Choroid plexus epithelial cell (primary cell): ENCODE data around the gene HSPG2.

Experiments used
- DNase-seq: peaks from one replicate; pipeline ENCODE4 v3.0.0-alpha.2; 2010; ENCODE audit warnings: low read depth
- H3K4me3 ChIP-seq: 2 replicates; pipeline ENCODE4 v1.5.1; 2011; ENCODE audit warnings: low read depth, mild to moderate bottlenecking, control low read depth, low read length, moderate library complexity
- TF ChIP-seq, protein P1 (sequence below): conservative IDR thresholded peaks from 2 replicates; pipeline ENCODE4 v1.5.1; 2011; ENCODE audit warnings: low read depth, mild to moderate bottlenecking, control low read depth, inconsistent platforms, low read length, moderate library complexity

HSPG2 gene

DNA sequence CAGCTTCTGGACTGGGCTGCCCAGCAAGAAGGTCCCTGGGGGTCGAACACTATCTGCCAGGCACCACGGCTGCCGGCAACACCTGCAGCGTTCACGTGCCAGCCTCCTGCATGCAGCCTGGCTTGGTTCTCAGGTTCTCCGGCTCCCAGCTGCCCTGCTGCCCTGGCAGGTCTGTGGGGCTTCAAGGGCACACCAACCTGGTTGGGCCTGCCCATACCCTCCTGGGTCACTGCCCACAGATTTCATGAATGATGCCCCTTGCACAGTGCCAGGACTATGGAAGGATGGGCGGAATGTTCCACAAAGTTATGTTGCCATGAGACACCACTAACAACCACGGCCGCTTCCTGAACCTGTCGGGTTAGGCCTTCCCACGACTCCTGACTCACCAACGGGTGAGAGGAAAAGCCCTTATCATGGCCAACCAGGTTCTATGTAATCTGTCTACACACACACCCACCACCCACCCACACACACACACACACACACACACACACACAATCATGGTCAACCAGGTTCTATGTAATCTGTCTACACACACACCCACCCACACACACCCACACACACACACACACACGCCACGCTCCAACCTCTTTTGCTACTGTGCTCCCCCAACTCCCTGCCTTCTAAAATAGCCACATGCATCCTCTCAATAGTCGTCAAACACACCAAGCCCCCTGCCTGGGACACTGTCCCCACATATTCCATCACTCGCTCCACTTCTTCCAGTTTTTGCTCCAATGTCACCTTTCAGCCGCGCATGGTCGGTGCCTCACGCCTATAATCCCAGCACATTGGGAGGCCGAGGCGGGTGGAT lies 32.2 kb downstream of the HSPG2 start:
- H3K4me3 ChIP-seq: no peak overlapping the region
- TF ChIP-seq, protein P1, sequence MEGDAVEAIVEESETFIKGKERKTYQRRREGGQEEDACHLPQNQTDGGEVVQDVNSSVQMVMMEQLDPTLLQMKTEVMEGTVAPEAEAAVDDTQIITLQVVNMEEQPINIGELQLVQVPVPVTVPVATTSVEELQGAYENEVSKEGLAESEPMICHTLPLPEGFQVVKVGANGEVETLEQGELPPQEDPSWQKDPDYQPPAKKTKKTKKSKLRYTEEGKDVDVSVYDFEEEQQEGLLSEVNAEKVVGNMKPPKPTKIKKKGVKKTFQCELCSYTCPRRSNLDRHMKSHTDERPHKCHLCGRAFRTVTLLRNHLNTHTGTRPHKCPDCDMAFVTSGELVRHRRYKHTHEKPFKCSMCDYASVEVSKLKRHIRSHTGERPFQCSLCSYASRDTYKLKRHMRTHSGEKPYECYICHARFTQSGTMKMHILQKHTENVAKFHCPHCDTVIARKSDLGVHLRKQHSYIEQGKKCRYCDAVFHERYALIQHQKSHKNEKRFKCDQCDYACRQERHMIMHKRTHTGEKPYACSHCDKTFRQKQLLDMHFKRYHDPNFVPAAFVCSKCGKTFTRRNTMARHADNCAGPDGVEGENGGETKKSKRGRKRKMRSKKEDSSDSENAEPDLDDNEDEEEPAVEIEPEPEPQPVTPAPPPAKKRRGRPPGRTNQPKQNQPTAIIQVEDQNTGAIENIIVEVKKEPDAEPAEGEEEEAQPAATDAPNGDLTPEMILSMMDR: no peak
- DNase-seq: peak; percentile 94

GRCh38 chr1:21904454-21904703 lies 32.7 kb downstream of the HSPG2 start:
- DNase-seq: no peak
- TF ChIP-seq, protein P1: no peak
- no peak overlapping the region for H3K4me3 ChIP-seq

GRCh38 chr1:21903638-21904453 lies 33.3 kb downstream of the HSPG2 start:
- no peak overlapping the region for H3K4me3 ChIP-seq
- DNase-seq: no peak
- TF ChIP-seq, protein P1: no peak

DNA sequence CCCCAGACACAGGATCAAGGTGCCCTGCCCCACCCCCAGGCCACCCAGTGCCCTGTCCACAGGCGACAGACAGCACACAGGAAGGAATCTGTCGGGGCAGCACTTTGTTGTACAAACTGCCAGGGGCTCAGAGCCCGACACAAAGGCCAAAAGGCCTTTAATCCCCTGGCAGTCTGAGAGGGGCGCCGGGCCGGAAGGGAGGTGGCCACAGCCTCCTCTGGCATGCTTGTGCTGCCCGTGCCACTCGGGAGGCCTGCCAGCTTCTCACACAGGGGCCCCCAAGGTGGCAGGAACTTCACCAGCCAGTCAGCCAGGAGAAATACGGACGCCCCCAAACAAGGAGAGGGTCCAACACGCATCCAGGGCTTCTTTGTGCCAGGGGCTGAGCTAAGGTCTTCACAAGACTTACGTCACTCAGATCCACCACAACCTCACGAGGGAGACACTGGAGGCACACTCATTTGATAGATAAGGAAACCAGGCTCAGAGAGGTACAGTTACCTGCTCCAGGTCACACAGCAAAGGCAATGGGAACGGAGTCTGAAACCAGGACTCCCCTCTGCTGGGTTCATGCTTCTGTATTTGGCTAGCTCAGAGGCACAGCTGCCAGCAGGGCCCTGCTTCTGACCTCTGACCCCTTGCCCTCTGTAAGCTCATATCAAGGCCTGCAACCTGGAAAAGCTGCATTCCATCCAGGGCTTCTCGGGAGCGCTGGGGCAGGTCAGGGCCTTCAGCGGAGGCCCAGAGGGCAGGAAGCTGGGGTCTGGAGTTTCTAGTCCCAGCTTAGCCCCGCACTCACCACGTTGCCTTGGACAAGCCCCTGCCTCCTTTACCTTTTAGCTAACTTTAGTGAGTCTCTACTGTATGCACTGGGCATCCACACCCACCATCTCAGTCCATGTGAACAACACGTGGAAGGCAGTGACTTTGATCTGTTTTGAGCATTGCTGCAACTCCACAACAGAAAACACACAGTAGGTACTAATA lies 34.8 kb downstream of the HSPG2 start:
- TF ChIP-seq, protein P1: no peak
- H3K4me3 ChIP-seq: no peak overlapping the region
- DNase-seq: no peak

DNA sequence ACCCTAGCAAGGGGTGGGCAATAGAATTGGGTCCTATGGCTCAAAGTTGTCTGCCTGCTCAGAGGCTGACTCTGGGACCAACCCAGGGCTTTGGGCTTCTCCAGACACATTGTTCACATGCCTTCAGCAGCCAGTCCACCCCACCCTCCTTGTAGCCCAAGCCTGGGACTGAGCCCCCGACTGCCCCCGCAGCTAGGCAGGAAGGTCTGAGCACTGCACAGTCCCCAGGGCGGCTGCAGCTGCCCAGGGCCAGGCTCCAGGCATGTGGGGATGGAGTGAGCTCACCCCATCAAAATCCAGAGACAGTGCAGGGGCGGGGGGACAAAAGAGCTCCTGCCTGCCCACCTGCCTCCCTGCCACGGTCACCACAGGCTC lies 35.6 kb downstream of the HSPG2 start:
- H3K4me3 ChIP-seq: no peak overlapping the region
- TF ChIP-seq, protein P1: no peak
- no peak for DNase-seq

DNA sequence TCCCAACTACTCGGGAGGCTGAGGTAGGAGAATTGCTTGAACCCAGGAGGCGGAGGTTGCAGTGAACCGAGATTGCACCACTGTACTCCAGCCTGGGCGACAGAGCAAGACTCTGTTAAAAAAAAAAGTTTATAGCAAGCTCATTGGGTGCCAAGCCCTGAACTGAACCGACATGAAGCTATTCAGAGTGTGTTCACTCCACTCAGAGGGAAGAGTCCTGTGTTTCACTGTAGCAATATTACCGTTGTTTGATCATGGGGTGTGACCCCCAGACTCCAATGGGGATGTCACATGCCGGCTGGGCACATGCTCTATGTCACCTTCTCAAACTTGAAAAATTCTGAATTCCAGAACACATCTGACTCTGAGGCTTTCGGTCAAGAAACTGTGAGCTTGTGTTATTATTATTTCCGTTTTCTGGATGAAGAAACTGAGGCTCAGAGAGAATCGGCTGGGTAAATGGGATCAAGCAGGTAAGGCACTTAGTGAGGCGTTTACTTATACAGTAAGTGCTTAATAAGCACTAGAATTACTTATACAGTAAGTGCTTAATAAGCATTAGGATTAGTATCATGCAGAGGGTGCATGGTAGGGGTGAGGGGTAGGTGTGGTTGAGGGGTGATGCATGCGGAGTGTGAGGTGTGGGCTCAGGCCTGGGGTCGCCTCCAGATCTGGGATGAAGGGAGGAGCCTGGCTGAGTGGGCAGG lies 36.2 kb downstream of the HSPG2 start:
- TF ChIP-seq, protein P1: no peak
- no peak overlapping the region for H3K4me3 ChIP-seq
- no peak for DNase-seq
